ENCODE results near the gene HTR3E. TPM values are rescaled to one million over a fixed set of nuclear protein-coding genes. Genes with fewer than 3 reads are reported as not detected.

The HTR3E gene
- total and polyA plus RNA-seq, 2 of the 13 experiments (the other 11 are each of a cell fraction or from before 2014, with no cell fraction given) = not detected

GRCh38 chr3:184135149-184135910 lies 38.5 kb downstream of the HTR3E start, which contains the start of gene EIF2B5 (continued):
- TF ChIP-seq ZNF609 (CRISPR knock-in tag; IDR thresholded peaks at IDR 0.05; ENCODE audit: borderline replicate concordance) (no peak), LBX2 (CRISPR knock-in tag; IDR thresholded peaks at IDR 0.05; ENCODE audit: borderline replicate concordance) (no peak), ZBTB21 (CRISPR knock-in tag; IDR thresholded peaks at IDR 0.05) (no peak), SMARCE1 (IDR thresholded peaks at IDR 0.05; ENCODE audit: borderline replicate concordance) (no peak), ETV5 (CRISPR knock-in tag; IDR thresholded peaks at IDR 0.05; ENCODE audit: borderline replicate concordance) (peak; percentile 83), FOXO1 (CRISPR knock-in tag; IDR thresholded peaks at IDR 0.05) (no peak; the same call in none of the 2 replicates), MTA1 (CRISPR knock-in tag; IDR thresholded peaks at IDR 0.05; ENCODE audit: borderline replicate concordance) (peak; percentile 73; the same call in 1 of the 2 replicates), ZNF646 (CRISPR knock-in tag; IDR thresholded peaks at IDR 0.05) (no peak), DDIT3 (CRISPR knock-in tag; IDR thresholded peaks at IDR 0.05) (no peak), HNRNPLL (IDR thresholded peaks at IDR 0.05; ENCODE audit: low read depth, low read length, poor library complexity, severe bottlenecking) (peak; percentile 62), CSRNP2 (CRISPR knock-in tag; conservative IDR thresholded peaks at IDR 0.05; ENCODE audit: low read depth) (no peak), ATRX (CRISPR knock-in tag; IDR thresholded peaks at IDR 0.05; ENCODE audit: borderline replicate concordance) (no peak)

All from HepG2 (cell line).